ENCODE measurements around the gene CLDN8.

- TF ChIP-seq JUND (IDR thresholded peaks at IDR 0.05), result no peak
- TF ChIP-seq CTCF (IDR thresholded peaks at IDR 0.05), result no peak
- TF ChIP-seq REST (IDR thresholded peaks at IDR 0.05; ENCODE audit: low read depth, low read length), result no peak
- no peak for TF ChIP-seq MAX (IDR thresholded peaks at IDR 0.05; ENCODE audit: low read depth)
- no peak for TF ChIP-seq ZBTB33 (IDR thresholded peaks at IDR 0.05; ENCODE audit: borderline replicate concordance, low read depth)
- TF ChIP-seq GABPA (IDR thresholded peaks at IDR 0.05; ENCODE audit: low read depth), result no peak
- no peak for TF ChIP-seq POLR2AphosphoS5 (IDR thresholded peaks at IDR 0.05; ENCODE audit: low read depth, low read length)
- TF ChIP-seq SMC3 (IDR thresholded peaks at IDR 0.05; ENCODE audit: low read depth, low read length), result no peak
- TF ChIP-seq RAD21 (IDR thresholded peaks at IDR 0.05; ENCODE audit: low read length), result no peak
- TF ChIP-seq YY1 (IDR thresholded peaks at IDR 0.05; ENCODE audit: low read depth), result no peak
- no peak for TF ChIP-seq SIN3A (IDR thresholded peaks at IDR 0.05; ENCODE audit: borderline replicate concordance, low read depth, low read length)
These were observed 22.3 kb upstream of the CLDN8 start for GRCh38 chr21:30238168-30238567.

All from SK-N-SH (cell line).